GM18907 (cell line): ENCODE results near the gene LGR6.
"Not testable (repeated sequence)": the region's sequence is repeated elsewhere in the genome, so short reads cannot be mapped to it uniquely, and the experiment has no call there.

Experiments used
- ATAC-seq: cut with Tn5 transposase; IDR thresholded peaks from one replicate; pipeline ENCODE4 v1.9.1; 2021; ENCODE audit warnings: mild to moderate bottlenecking, moderate library complexity; ENCODE audit not compliant: unreplicated experiment

LGR6 gene

GRCh38 chr1:202261209-202261958 lies 67.8 kb downstream of the LGR6 start:
- not testable (repeated sequence) for ATAC-seq

- no peak for ATAC-seq
These were observed 70.0 kb downstream of the LGR6 start for GRCh38 chr1:202263628-202264027.

- no peak for ATAC-seq
These were observed 70.7 kb downstream of the LGR6 start for GRCh38 chr1:202264300-202264699.

- ATAC-seq: no peak
These were observed 71.1 kb downstream of the LGR6 start for GRCh38 chr1:202264726-202265125.

GRCh38 chr1:202266061-202266765 lies 72.6 kb downstream of the LGR6 start:
- no peak for ATAC-seq

GRCh38 chr1:202268032-202268431 lies 74.4 kb downstream of the LGR6 start:
- ATAC-seq: no peak

GRCh38 chr1:202268817-202269216 lies 75.2 kb downstream of the LGR6 start:
- ATAC-seq: no peak

GRCh38 chr1:202270871-202271326 lies 77.3 kb downstream of the LGR6 start:
- no peak for ATAC-seq

GRCh38 chr1:202272103-202272845 lies 78.7 kb downstream of the LGR6 start:
- no peak for ATAC-seq

GRCh38 chr1:202274611-202275010 lies 81.0 kb downstream of the LGR6 start:
- ATAC-seq: no peak

- ATAC-seq: no peak
These were observed 81.6 kb downstream of the LGR6 start for GRCh38 chr1:202275061-202275770.

- no peak for ATAC-seq
These were observed 82.6 kb downstream of the LGR6 start for GRCh38 chr1:202276081-202276715.

GRCh38 chr1:202276920-202277319 lies 83.3 kb downstream of the LGR6 start:
- no peak for ATAC-seq

- ATAC-seq: no peak
These were observed 85.2 kb downstream of the LGR6 start for GRCh38 chr1:202278751-202279150.

GRCh38 chr1:202279806-202280205 lies 86.2 kb downstream of the LGR6 start:
- ATAC-seq: no peak

- ATAC-seq: no peak
These were observed 87.0 kb downstream of the LGR6 start for GRCh38 chr1:202280595-202280994.

GRCh38 chr1:202281316-202282024 lies 87.9 kb downstream of the LGR6 start:
- ATAC-seq: no peak

- no peak for ATAC-seq
These were observed 88.4 kb downstream of the LGR6 start for GRCh38 chr1:202282025-202282371.

GRCh38 chr1:202282596-202283283 lies 89.1 kb downstream of the LGR6 start:
- ATAC-seq: no peak
